GM21528 (cell line): Measurements from ENCODE around the gene TMEM106C.

ENCODE experiments used
- ATAC-seq: cut with Tn5 transposase; IDR thresholded peaks from one replicate; pipeline ENCODE4 v1.9.1; 2021; ENCODE audit warnings: mild to moderate bottlenecking, moderate library complexity; ENCODE audit not compliant: unreplicated experiment, low FRiP score

TMEM106C gene

DNA sequence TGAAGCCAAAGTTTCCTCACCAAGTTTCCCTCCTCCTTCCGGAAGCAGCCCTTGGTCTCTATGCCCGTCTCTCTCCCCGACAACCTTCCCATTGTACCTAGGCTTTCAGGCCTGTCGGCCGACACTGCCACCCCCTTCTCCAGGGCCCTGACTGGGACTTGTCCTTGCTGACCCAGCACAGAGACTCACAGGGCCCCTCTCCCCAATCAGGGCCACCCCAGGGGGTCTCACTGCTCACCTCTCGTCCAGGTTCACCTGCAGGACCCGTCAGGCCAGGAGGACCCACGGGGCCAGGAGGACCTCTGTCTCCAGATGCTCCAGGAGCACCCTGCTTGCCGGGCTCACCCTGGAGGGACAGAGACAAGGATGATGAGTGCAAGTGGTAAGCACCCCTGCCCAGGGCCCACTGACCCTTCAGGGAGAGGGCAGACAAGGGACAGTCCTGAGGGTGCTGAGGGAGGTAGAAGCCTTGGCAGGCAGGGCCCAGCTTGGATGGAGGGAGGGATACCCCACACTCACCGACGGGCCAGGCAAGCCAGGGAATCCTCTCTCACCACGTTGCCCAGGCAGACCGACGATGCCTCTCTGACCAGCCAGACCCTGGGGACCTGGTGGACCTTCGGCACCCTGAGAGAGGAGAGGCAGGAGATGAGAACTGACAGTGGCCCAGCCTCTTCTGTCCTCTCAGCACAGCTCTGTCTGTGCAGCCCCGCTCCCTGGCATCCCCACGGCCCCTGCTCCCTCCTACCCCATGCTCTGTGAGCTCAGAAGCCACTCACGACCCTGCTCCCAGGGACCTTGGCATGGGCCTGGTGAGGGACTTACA, 14.6 kb downstream of the TMEM106C start:
- no peak for ATAC-seq

DNA sequence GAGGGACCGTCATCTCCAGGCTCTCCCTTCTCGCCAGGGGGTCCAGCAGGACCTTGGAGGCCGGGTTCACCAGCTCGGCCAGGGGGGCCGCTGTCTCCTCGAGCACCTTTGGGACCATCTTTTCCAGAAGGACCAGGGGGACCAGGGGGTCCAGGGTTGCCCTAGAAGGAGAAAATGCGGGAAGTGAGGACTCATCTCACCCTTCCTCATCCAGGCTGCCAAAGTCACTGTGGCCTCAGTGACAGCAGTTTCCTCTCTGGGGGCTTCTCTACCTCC, 15.1 kb downstream of the TMEM106C start:
- ATAC-seq, result no peak

DNA sequence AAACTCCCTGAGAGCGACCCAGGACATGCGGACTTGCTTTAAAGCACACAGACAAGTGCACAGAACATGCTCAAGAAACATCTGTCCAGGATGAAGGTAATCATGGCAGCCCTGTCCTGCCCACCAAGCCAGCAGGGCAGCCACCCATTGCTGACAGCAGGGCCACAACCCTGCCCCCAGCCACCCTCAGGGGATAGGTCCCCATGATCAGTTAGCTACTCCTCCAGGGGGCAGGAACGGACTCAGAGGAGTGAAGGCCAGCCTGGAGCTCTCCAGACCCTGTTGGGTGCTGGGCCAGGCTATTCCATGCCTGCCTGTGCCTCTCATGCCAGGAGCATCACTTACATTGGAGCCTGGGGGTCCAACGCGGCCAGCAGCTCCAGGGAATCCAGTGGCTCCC, 15.8 kb downstream of the TMEM106C start:
- ATAC-seq, result no peak

DNA sequence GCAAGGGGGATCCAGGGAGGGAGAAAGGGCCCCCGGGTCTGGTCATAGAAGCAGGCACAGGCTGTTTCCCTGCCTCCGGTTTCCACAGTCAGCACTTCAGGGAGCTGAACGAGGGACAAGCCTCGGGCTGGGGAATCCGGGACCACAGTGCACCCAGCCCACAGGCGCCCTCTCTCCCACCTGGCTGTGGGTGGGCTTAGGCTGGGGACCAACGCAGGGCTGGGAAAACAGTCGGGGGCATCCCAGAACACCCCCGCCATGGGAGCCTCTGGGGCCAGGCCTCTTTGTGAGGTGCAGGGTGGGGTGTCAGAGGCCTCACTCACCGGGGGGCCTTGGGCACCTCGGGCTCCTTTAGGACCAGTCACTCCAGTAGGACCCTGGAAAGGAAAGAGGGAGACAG, 16.3 kb downstream of the TMEM106C start:
- ATAC-seq, result no peak

DNA sequence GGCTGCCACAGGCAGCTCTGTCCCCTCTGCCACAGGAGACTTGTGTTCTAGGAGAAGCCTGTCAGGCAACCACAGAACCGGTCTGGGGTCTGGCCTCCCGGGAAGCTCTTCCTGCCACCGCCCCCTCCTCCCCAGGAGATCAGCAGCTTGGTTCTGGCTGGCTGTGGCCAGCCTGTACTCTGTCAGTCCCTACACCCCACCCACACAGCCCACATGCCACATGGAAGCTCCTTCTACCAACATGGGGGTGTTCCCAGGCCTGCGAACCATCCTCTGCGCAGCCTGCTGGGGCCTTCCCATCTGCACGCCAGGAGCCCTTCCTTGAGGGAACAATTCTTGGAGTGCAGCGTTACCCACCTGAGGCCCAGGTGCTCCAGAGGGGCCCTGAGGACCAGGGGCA, 16.8 kb downstream of the TMEM106C start:
- ATAC-seq, result no peak

DNA sequence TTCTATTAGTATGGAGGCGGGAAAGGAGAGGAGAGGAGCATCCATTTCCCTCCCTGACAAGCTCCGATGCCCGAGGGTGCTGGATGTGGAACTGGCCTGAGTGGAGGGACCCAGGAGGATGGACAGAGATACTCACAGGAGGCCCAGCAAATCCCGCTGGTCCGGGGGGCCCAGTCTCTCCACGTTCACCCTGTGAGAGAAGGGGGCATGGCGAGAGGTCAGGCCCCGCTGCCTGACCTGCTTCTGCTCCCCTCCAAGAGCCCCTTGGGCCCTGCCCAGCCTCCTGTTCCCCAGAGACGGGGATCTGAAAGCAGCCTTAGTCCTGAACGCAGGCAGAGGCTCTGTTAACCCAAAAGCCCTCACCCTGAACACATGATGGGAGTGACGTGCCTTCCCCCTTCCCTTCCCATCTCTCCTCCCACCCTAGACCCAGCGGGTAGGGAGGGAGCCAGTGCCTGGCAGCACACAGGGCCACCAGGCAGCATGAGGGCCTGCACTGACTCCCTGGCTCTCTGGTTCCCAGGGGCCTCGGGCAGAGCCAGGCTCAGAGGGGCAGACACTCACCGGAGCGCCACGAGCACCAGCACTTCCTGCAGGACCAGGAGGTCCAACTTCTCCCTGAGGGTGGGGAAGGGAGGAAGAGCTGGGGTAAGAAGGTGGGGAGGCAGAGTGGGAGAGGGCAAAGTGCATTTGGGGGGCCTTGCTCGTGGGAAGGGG, 17.5 kb downstream of the TMEM106C start:
- ATAC-seq, result no peak

DNA sequence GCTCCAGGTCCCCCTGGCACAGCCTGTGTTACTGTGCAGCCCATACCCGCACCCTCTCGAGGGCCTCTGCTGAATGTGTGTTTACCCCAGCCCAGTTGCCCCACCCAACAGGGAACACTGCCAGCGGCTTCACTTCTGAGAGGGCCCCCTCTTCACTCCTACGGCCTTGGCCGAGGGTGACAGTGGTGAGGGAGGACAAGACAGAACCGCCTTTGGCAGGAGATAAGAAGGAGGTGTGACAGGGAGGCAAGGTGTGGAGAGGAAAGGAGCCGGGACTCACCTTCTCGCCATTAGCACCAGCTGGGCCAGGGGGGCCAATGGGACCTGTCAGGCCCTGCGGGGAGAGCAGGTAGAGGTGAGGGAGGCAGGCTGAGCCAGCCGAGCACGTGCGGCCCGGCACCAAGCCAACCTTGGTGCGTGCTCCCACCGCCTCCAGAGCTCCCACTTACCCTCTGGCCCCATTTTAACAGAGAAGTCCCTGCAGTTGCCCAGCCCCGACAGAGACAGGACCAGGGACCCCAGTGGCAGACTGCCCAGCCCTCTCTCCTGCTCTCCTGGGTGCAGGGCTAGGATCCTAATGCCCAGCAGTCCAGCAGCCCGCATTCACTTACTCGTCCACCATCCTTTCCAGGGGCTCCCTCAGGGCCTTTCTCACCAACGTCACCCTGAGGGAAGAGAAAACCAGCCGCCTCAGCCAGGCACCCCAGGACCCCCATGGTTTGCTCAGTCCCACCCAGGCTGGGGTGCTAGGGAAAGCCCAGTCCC, 18.3 kb downstream of the TMEM106C start:
- no peak for ATAC-seq

DNA sequence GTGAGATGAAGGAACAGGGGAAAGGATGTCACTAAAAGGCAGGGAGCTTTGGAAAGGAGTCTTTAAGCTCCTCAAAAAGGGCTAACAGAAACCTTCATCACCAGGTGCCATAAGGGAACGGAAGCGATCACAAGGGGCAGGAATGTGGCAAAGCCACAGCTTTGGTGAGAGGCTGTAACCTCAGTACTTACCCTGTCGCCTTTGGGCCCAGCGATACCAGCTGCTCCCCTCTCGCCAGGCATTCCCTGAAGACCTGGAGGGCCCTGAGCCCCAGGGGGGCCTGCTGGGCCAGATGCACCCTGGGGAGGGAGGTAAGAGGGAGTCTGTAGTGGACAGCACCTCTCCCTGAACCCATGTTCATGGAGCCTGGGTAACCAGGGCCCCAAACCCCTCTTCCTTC, 18.9 kb downstream of the TMEM106C start:
- no peak for ATAC-seq

DNA sequence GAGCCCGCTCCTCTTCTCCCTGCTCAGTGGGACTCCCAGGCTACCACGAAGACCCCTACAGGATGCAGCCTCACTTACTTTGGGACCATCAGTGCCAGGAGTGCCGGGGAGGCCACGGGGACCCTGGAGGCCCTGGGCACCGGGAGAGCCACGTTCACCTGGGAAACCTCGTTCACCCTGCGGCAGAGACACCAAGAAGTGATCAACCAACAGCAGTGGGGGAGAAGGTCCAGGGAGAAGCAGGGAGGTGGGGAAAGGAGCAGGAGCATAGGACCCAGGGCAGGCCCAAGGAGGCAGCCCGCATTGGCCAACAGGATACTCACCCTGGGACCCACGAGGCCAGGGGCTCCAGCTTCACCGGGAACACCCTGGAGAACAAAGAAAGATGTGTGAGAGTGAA, 19.4 kb downstream of the TMEM106C start:
- ATAC-seq, result no peak

DNA sequence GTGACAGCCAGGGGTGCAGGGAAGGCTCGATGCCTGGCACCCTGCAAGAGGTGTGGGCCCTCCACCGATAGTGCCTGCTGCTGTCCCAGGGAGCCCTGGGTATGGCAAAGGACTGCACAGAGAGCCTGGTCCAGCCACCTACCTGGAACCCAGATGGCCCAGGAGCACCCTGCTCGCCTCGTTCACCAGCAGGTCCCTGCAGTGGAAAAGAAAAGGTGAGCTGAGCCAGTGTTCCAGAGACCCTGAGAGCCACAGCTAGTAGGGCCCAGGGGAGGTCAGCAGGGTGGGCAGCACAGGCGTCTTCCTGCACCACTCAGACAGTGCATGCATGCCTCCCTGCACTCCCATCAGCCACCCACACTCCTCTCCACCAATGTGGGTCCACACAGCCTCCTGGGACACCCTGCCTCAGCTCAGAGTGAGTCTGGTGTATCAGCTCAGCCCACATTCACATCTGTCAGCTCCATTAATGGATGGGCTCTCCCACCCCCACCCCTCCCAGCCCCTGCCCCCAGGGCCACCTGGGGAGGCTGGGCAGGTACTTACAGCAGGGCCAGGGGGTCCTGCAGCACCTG, 20.2 kb downstream of the TMEM106C start:
- no peak for ATAC-seq

DNA sequence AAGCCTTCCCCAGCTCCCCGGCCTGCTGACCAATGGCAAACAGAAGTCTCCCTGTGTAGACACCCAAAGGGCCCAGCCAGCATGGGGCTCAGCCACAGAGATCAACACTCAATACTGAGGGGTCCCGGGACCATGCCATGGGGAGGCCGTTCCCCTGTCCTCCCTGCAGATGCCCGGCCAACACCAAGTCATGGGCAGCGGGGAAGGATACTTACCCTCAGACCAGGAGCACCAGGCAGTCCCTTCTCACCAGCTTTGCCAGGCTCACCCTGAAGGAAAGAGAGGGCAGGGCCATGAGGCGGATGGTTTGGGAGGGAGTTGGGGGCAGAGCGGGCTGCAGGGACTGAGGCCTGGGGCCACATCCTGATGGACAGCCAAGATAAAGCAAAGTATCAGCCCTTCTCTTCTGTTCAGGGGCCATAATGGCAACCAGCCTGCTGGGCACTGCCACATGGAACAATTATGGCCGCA, 21.0 kb downstream of the TMEM106C start:
- no peak for ATAC-seq

DNA sequence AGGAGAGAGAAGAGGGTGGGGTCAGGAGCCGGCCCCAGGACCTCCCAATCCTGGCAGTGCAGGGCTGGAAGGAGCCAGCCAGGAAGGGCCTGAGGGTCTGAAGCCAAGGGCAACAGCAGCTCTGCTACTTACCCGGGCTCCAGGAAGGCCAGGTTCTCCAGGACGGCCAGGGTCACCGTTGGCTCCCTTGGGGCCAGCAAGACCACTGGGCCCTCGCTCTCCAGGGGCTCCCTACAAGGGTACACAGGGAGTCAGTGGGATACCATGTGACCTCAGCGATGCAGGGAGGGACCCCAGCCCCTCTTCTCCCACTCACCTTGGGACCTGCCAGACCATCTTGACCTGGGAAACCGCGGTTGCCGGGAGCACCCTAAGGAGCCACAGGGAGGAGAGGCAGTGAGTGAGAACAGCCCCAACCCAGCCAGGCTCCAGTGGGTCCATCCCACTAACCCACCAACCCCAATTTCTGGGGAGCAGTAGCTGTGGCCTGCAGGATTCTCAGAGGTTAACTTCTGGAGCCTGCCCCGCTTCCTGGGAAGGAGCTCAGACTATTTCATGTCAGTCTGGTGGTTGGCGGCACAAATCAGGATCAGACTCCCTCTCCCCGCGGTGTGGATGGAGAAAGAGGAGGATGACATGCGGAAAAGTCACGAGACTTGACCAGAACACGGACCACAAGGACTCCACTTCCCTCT, 22.3 kb downstream of the TMEM106C start:
- no peak for ATAC-seq

DNA sequence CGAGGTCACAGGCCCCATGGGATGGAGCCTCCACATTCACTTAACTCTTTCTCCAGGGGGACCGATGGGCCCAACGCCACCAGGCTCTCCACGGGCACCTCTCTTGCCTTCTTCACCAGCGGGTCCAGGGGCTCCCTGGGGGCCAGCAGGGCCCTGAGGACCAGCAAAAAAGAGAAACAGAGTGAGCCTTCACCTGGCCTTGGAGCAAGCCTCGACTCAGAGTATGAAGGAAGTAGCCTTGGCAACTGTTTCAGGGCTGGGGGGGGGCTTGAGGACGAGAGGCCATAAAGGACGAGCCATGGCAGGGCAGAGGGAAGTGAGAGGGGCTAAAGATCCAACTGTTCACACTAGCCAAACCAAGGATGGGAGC, 22.9 kb downstream of the TMEM106C start:
- no peak for ATAC-seq

DNA sequence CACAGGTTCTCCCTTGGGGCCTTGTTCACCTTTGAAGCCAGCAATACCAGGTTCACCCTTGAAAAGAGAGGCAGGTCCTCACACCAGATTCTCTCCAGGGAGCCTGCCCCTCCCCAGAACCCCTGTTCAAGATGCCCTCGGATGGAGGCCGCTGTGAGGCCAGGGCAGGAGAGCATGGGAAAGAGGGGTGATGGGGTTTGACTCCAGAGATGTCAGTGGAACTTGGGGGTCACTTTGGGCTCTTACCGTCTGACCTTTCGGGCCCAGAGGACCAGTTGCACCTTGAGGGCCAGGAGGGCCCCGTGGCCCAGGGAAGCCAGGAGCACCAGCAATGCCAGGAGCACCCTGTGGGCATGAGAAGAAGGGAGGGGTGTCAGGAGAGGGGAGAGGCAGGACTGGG, 23.4 kb downstream of the TMEM106C start:
- no peak for ATAC-seq

DNA sequence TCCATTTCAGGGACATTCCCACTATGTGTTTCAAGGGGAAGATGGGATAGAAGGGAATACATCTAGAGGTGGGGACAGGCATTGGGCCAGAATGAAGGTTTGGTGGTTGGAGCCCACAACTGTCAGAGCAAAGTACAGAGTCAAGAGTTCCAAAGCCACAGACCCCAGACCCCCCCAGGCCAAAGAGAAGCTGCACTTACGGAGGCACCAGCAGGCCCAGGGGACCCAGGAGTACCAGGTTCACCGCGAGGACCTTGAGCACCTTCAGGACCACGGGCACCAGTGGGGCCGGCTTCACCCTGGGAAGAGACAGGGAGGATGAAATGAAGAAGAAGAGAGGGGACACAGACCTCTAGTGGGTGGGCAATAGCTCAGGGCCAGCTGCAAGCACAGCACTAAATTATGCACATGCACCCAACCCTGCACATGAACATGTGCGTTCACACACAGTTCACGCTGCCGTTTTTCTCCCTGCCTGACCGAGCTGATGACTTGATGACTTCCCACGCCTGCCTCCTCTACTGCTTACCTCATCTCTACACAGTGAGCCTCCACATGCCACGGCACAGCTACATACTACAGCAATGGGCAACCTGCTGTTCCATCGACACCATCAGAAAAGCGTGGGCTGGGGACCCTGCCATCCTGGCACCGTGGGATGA, 24.1 kb downstream of the TMEM106C start:
- no peak for ATAC-seq

DNA sequence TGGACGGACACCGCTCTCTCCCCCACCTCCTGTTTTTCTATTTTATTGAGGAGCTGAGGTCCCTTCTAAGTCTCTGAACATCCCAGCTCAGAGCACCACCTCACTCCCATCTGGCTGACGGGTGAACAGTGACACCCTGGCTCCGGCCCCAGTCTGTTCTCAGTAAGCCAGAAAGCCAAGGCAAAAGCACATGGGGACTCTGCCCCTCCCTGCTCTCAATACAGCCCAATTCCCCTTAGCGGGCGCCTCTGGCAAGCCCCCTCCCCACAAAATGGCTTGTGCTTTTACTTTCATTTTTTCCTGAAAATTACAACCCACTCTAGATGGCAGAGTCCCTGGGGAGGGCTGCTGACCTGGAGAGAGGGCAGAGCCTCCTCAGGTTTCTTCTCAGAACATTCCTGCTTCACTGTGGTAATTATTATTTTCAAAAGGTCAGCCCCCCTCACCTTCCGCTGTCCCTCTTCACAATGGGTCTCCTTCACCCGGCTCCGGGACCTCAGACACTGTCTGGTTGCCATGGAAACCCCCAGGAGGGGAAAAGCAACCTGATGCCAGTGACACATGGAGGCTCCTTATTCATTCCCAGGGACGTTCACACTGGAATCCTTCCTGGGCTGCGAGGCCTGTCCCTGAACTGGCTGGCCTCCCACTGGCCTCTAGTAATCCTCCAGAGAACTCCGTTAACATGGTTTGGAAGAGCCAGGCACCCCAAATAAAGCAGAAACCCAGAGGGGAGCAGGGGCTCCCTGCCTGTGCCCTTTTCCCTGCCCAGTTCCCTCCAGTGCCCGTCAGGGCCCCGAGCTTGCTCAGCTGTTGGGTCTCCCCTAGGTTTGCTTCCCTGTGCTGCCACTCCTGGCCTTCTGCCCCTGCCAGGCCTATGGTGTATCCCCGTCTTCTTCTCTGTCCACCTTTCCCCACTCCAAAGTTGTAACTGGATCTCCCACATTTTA, 25.0 kb downstream of the TMEM106C start:
- no peak for ATAC-seq

DNA sequence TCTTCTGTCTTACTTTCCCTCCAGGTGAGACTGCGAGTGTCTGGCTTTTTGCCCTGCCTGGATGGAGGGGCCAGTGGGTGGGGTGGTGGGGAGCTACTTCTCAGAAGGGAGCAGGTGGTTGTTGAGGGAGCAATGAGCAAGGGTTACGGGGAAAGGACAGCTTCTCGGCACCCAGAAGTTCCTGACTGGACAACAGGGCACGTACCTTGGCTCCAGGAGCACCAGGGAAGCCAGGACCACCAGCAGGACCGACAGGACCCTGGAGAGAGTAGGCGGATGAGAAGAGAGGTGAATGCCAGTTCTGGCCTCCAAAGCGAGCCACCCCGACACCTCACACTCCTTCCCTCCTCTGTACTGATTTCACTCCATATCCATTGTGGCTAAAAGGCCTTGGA, 25.6 kb downstream of the TMEM106C start:
- no peak for ATAC-seq

DNA sequence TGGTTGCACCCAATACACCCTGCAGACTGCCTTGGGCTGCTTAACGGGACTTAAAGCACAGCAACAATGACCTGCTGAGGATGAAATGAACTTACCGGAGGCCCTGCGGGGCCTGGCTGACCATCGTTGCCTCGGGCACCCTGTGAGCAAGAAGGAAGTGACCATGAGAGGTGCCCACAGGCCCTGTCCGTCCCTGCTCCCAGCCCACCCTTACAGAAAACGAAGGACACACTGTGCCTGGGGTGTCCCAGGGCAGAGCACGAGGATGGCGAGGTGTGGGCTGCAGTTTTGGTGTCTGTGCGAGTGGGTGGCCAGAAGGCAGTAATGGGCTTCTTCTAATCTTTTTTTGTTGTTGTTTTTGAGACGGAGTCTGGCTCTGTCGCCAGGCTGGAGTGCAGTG, 26.3 kb downstream of the TMEM106C start:
- ATAC-seq, result no peak
